GDM1 (cell line): Measurements from ENCODE around the gene C22orf42.
"Not testable (repeated sequence)": the region's sequence is repeated elsewhere in the genome, so short reads cannot be mapped to it uniquely, and the experiment has no call there.

Source experiments
- DNase-seq: peaks from one replicate; lab custom pipeline; 2025; lab: John Stamatoyannopoulos, UW

The C22orf42 gene

GRCh38 chr22:32134796-32135195 is 24.3 kb downstream of the C22orf42 start:
- not testable (repeated sequence) for DNase-seq

- no peak for DNase-seq
Measured at GRCh38 chr22:32132783-32133182, 26.3 kb downstream of the C22orf42 start.

DNA sequence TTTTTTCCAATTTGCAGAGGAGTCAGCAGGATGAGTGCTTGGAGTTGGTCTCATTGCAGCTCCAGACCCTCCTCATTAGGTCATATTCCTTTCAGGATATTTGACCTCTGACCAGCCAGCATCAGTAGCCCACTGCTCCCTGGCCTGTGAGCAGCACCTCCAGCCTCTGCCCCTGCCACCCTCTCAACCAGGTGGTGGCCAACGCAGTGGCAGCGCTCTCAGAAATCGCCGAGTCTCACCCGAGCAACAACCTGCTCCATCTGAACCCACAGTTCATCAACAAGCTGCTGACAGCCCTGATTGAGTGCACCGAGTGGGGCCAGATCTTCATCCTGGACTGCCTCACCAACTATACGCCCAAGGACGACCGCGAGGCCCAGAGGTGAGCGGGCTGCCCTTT is 27.0 kb downstream of the C22orf42 start:
- DNase-seq: no peak

DNA sequence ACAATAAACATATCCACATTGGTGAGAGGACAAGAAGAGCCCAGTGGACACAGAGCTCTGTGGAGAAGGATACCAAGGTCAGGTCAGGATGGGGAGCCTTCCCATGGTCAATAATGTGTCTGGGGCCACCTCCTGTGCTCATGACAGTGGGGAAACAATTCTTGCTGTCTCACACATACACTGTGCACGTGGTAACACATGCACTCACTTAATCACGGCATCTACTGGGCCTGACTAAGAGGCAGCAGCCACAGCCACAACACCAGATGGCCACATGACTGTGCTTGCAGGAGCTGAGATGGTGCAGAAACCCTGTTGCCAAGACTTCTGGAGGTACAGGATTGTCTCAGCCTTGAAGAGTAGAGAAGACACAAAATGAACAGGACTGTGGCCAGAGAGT is 28.6 kb downstream of the C22orf42 start:
- DNase-seq: no peak

- DNase-seq: no peak
Measured at GRCh38 chr22:32127904-32128303, 31.2 kb downstream of the C22orf42 start.

GRCh38 chr22:32123657-32124056 is 35.4 kb downstream of the C22orf42 start:
- DNase-seq: no peak

DNA sequence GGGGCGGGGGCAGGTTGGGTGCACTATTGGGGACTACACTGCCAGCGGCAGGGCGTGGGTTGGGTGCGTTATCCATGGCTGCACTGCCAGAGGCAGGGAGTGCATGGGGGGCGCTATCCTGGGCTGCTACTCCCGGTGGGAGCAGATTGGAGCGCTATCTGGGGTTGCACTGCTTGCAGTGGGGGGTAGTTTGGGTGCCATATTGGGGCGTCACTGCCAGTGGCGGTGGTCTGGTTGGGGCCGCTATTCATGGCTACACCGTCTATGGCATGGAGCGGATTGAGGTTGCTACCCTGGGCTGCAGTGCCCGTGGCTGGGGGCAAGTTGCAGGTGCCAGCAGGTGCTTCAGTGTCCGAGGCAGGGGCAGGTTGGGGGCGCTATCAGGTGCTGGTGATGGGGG is 36.2 kb downstream of the C22orf42 start:
- no peak for DNase-seq

DNA sequence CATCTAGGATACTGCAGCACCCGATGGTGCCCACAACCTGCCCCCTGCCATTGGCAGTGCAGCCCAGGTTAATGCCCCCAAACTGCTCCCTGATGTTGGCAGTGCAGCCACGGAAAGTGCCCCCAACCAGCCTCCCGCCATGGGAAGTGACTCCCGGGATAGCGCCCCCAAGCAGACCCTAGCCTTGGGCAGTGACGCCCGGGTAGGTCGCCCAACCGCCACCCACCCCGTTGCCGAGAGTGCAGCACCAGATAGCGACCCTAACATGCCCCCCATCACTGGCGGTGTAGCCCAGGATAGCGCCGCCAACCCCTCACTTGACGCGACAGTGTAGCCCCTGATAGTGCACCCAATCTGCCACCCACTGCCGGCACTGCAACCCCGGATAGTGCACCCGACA is 38.5 kb downstream of the C22orf42 start:
- no peak for DNase-seq

DNA sequence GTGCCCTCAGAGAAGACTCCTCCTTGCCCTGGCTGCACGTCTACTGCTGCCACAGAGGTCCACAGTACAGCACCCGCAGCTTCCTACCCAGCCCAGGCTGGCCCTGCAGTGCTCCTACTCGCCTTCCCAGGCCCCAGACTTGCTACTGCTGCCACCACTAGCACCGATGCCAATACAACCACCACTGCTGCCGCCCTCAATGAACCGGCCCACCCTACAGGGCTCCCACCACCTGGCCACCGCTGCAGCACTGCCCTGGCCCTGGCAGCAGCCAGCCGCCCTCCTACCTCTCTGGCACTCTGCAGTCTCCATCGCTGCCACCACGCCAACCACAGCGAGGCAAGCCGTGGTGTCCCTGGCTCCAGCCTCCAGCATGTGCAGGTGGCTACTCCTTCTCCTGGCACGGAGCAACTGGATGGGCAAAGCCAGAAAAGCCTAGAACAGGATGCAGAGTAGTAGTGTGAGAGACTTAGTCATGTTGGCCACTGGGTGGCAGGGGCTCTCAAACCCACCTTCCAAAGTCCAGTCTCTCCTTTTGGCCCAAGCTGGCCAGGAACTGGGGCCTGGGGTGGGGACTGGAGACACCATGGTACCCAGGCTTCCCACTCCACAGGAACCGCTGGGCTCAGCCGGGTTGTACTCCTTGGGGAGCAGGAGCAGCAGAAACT is 39.4 kb downstream of the C22orf42 start:
- no peak for DNase-seq

DNA sequence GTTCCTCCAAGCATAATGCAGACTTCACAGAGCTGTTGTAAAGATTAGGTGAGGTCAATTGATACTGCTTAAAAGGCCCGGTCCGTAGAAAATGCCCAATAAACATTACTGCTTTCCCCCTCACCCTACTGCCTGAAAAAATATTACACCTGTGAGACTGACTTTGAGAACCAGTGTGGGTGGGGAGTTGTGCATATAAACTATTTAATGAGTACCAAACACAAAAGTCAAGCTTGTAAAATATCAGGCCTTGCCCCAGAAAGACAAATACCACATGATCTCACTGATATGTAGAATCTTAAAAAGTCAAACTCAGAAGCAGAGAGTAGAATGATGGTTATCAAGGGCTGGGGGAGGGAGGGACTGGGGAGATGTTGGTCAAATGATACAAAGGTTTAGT is 46.7 kb downstream of the C22orf42 start:
- DNase-seq: no peak

- no peak for DNase-seq
Measured at GRCh38 chr22:32106930-32107329, 52.2 kb downstream of the C22orf42 start.

DNA sequence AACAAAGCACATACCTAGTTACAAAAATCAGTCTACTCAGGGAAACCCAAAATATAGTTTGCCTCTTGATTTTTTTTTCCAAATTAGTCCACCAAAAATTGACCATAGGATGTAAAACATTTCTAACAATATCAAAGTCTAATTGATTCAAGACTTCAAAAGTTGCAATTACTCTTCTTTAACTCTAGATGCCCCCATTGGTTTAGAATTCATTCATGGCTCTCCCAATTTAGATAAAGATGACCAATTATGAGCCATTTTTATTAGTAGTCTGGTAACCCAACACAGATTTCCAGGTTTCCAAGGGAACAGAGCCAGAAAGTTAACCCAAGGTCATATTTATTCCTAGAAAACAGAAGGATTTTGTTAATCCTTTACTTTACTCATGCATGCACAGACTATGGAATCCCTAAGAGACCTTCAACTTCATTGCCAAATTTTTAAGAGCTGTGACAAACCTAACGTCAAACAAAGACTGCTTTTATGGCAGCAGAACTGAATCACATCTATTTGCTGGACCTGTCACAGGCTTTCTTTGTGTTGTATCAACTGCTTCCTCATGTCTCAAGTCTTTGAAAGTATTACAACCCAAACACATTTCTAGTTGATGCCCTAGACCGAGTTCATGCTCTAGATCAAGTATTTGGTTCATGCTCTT is 55.3 kb downstream of the C22orf42 start:
- DNase-seq: no peak

DNA sequence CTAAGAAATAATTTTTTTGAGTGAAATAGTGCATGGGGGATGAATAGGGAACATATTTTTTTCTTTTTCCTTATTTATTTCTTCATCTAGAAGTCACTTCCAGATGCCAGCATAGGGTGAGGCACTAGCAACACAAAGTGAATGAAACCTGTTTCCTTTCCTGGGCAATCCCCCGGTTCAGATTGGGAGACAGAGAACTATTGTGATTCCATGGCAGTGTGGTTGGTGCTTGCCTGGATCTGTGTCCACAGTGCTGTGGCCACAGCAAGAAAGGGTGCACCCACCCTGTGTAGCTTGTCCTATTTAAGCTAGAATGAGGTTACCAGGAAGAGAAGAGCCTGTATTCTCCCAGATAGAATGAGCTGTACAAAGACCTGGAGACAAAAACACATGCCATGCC is 58.4 kb downstream of the C22orf42 start:
- DNase-seq: no peak
